OCI-LY3 (cell line): ENCODE results near the gene GVQW3.

ENCODE experiments used
- EZH2phosphoT487 ChIP-seq: fragments of 200-600 bp; shearing (Covaris generic); IDR thresholded peaks from 2 replicates; pipeline ENCODE4 v1.6.1; 2018; ENCODE audit warnings: antibody characterized with exemption, mixed run types, low read depth
- TF ChIP-seq, protein P1 (sequence below): fragments of 200-600, 300-600 bp; sonication (generic); IDR thresholded peaks from 2 replicates; pipeline ENCODE4 v1.5.1; 2014; ENCODE audit warnings: antibody characterized with exemption, low read length, low read depth

DNA sequence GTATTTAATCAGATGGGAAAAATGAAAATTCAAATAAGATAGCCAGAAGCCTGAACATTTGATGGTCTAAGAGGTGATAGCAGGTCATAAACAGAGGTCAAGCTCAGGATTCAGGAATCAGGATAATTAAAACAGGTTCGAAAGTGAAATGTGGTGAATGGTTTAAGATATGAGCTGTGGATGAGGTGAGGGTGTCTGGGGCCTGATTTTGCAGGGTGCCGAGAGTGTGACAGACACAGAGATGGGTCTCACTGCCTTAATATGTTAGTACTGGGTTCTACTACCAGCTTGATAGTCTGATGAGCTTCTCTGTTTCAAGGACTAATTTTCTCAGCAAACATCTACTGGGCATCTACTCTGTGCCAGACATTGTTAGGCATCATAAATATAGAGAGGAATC lies 43.8 kb downstream of the GVQW3 start:
- TF ChIP-seq, protein P1, sequence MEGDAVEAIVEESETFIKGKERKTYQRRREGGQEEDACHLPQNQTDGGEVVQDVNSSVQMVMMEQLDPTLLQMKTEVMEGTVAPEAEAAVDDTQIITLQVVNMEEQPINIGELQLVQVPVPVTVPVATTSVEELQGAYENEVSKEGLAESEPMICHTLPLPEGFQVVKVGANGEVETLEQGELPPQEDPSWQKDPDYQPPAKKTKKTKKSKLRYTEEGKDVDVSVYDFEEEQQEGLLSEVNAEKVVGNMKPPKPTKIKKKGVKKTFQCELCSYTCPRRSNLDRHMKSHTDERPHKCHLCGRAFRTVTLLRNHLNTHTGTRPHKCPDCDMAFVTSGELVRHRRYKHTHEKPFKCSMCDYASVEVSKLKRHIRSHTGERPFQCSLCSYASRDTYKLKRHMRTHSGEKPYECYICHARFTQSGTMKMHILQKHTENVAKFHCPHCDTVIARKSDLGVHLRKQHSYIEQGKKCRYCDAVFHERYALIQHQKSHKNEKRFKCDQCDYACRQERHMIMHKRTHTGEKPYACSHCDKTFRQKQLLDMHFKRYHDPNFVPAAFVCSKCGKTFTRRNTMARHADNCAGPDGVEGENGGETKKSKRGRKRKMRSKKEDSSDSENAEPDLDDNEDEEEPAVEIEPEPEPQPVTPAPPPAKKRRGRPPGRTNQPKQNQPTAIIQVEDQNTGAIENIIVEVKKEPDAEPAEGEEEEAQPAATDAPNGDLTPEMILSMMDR, result no peak
- no peak for TF ChIP-seq EZH2phosphoT487
